OCI-LY7 (cell line): ENCODE measurements around the gene IPO9. TPM values are rescaled to one million over a fixed set of nuclear protein-coding genes. Genes with fewer than 3 reads are reported as not detected.

Source experiments
- BruUV-seq: library from RNA; stranded (reverse); fragments of 400-500 nt; replicated peaks from 2 replicates; lab custom pipeline; 2021; lab: Mats Ljungman, UMichigan
- CTCF ChIA-PET: fragments of 300-600 bp; sonication (Branson Sonifier 250); formaldehyde crosslinking; loops from one replicate; lab custom pipeline; 2022; ENCODE audit warnings: antibody characterized with exemption; ENCODE audit not compliant: unreplicated experiment; lab: Charles Lee
- POLR2A ChIA-PET: fragments of 300-600 bp; sonication (Branson Sonifier 250); formaldehyde crosslinking; loops from one replicate; lab custom pipeline; 2022; ENCODE audit warnings: antibody characterized with exemption; lab: Charles Lee
- DNase-seq: peaks from one replicate; pipeline ENCODE4 v3.0.0-alpha.2; 2015; ENCODE audit warnings: low spot score
- H2AFZ ChIP-seq: fragments of 200-600 bp; sonication (generic), shearing (Covaris generic); 2 replicates; pipeline ENCODE4 v1.6.1; 2014; ENCODE audit warnings: mild to moderate bottlenecking, antibody characterized with exemption, low read length, moderate library complexity
- H3K27ac ChIP-seq: fragments of 200-600 bp; sonication (generic); 2 replicates; pipeline ENCODE4 v1.5.1; 2014; ENCODE audit warnings: mixed run types, low read depth, mild to moderate bottlenecking, moderate library complexity, low read length, inconsistent platforms; ENCODE audit not compliant: poor library complexity, severe bottlenecking
- H3K36me3 ChIP-seq: fragments of 200-600 bp; sonication (generic); 2 replicates; pipeline ENCODE4 v1.6.1; 2014; ENCODE audit warnings: mild to moderate bottlenecking, antibody characterized with exemption, low read length, moderate library complexity, mixed read lengths; ENCODE audit not compliant: insufficient read depth
- H3K4me1 ChIP-seq: fragments of 200-600 bp; sonication (generic); 2 replicates; pipeline ENCODE4 v1.5.1; 2014; ENCODE audit warnings: mild to moderate bottlenecking, low read length; ENCODE audit not compliant: insufficient read depth, poor library complexity, severe bottlenecking
- H3K4me2 ChIP-seq: fragments of 200-600 bp; sonication (generic); 2 replicates; pipeline ENCODE4 v1.6.1; 2014; ENCODE audit warnings: mild to moderate bottlenecking, low read length
- H3K4me3 ChIP-seq: fragments of 200-600 bp; sonication (generic); 2 replicates; pipeline ENCODE4 v1.5.1; 2014; ENCODE audit warnings: mild to moderate bottlenecking, low read depth, low read length; ENCODE audit not compliant: poor library complexity, severe bottlenecking
- H3K79me2 ChIP-seq: fragments of 200-600 bp; sonication (generic); 2 replicates; pipeline ENCODE4 v1.6.1; 2016; ENCODE audit warnings: low read depth, mild to moderate bottlenecking, low read length, moderate library complexity, mixed read lengths; ENCODE audit not compliant: insufficient read depth
- H3K9me2 ChIP-seq: fragments of 200-600 bp; sonication (generic); 2 replicates; pipeline ENCODE4 v1.6.1; 2016; ENCODE audit warnings: mild to moderate bottlenecking, low read length, mixed read lengths; ENCODE audit not compliant: insufficient read depth
- H3K9me3 ChIP-seq: fragments of 200-600 bp; sonication (generic); 2 replicates; pipeline ENCODE4 v1.6.1; 2014; ENCODE audit warnings: mild to moderate bottlenecking, mixed run types, low read length, mixed read lengths
- H4K20me1 ChIP-seq: fragments of 200-600 bp; sonication (generic); 2 replicates; pipeline ENCODE4 v1.6.1; 2014; ENCODE audit warnings: mild to moderate bottlenecking, antibody characterized with exemption, low read length, moderate library complexity, mixed read lengths; ENCODE audit not compliant: insufficient read depth
- CTCF ChIP-seq: fragments of 200-600 bp; sonication (generic); conservative IDR thresholded peaks from 2 replicates; pipeline ENCODE4 v1.5.1; 2014; ENCODE audit warnings: mild to moderate bottlenecking, antibody characterized with exemption, low read length, moderate library complexity, mixed read lengths
- EZH2phosphoT487 ChIP-seq: fragments of 200-600 bp; sonication (generic); IDR thresholded peaks from 2 replicates; pipeline ENCODE4 v1.6.1; 2018; ENCODE audit warnings: low read depth, borderline replicate concordance, mild to moderate bottlenecking, mixed run types, antibody characterized with exemption, low read length, moderate library complexity, mixed read lengths
- intact Hi-C: fragments of 100-400 bp; cut with micrococcal nuclease; formaldehyde crosslinking; loops from one replicate; pipeline ENCODE4 v1.10.0; 2022; ENCODE audit not compliant: unreplicated experiment
- total RNA-seq, 2 experiments: library from RNA; depleted of rRNA in 1 of 2; stranded (reverse); fragments of >200 nt in 1 of 2; shearing (Covaris generic) in 1 of 2; gene quantifications; 2 replicates each; pipeline ENCODE4 v1.2.3, GENCODE V29; 2014 to 2022

IPO9 gene
- total RNA-seq, 2 experiments from 2014 or later, result 47.2 to 67.9 TPM

- no TSS peak for BruUV-seq
- no peak for DNase-seq
- Histone ChIP-seq H3K36me3 (no peaks in the 10 kb centered on the region), H3K4me1 (no peaks in the 10 kb centered on the region), H3K4me3 (no peak overlapping the region), H3K27ac (no peak overlapping the region), H3K9me2 (no peaks in the 10 kb centered on the region), H4K20me1 (no peaks in the 10 kb centered on the region), H2AFZ (no peak overlapping the region), H3K4me2 (no peak overlapping the region), H3K79me2 (no peaks in the 10 kb centered on the region), H3K9me3 (no peaks in the 10 kb centered on the region)
- ChIA-PET POLR2A (no interaction called here), CTCF (interaction anchor here (0.6 kb wide), 2 partner anchors 39 to 296 kb away, joined by 3 read pairs; no protein-coding TSS in a partner anchor)
- intact Hi-C loops, result loop anchor here (10.0 kb wide), 1 partner anchor 224 kb away; no protein-coding TSS in a partner anchor
- no peak for TF ChIP-seq CTCF
- TF ChIP-seq EZH2phosphoT487, result no peak
These were observed 62.0 kb downstream of the IPO9 start for GRCh38 chr1:201890806-201891450.

DNA sequence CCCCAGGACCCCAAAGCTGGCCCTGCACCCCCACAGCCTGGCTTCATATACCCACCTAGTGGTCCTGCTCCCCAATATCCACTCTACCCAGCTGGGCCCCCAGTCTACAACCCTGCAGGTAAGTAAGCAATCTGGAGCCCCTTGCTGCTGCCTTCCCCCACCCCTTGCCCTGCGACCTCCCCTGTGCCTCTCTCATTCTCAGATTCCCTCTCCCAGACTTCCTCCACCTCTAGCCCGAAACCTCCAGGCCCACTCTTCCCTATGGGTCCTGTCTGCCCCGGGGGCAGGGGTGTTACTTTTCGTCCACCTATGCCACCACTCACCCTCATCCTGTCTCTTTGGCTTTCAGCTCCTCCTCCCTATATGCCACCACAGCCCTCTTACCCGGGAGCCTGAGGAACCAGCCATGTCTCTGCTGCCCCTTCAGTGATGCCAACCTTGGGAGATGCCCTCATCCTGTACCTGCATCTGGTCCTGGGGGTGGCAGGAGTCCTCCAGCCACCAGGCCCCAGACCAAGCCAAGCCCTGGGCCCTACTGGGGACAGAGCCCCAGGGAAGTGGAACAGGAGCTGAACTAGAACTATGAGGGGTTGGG is 62.6 kb downstream of the IPO9 start:
- Histone ChIP-seq H3K79me2 (no peaks in the 10 kb centered on the region), H3K9me3 (no peaks in the 10 kb centered on the region), H3K9me2 (no peaks in the 10 kb centered on the region), H2AFZ (no peak overlapping the region), H3K4me3 (no peak overlapping the region), H3K27ac (no peak overlapping the region), H4K20me1 (no peaks in the 10 kb centered on the region), H3K4me1 (no peaks in the 10 kb centered on the region), H3K36me3 (no peaks in the 10 kb centered on the region), H3K4me2 (no peak overlapping the region)
- intact Hi-C loops, result loop anchor here (10.0 kb wide), 1 partner anchor 223 kb away; no protein-coding TSS in a partner anchor
- ChIA-PET CTCF (interaction anchor here (0.6 kb wide), 1 partner anchor 38 kb away, joined by 3 read pairs; no protein-coding TSS in a partner anchor), POLR2A (no interaction called here)
- no peak for DNase-seq
- BruUV-seq, result no TSS peak
- no peak for TF ChIP-seq EZH2phosphoT487
- TF ChIP-seq CTCF, result no peak

GRCh38 chr1:201892211-201892610 is 63.3 kb downstream of the IPO9 start:
- Histone ChIP-seq H3K9me3 (no peaks in the 10 kb centered on the region), H3K4me2 (no peak overlapping the region), H2AFZ (no peak overlapping the region), H3K27ac (no peak overlapping the region), H3K79me2 (no peaks in the 10 kb centered on the region), H3K36me3 (no peaks in the 10 kb centered on the region), H3K9me2 (no peaks in the 10 kb centered on the region), H3K4me3 (no peak overlapping the region), H4K20me1 (no peaks in the 10 kb centered on the region), H3K4me1 (no peaks in the 10 kb centered on the region)
- ChIA-PET POLR2A (no interaction called here), CTCF (no interaction called here)
- no TSS peak for BruUV-seq
- intact Hi-C loops, result loop anchor here (10.0 kb wide), 1 partner anchor 223 kb away; no protein-coding TSS in a partner anchor
- no peak for DNase-seq
- TF ChIP-seq EZH2phosphoT487 (no peak), CTCF (no peak)
